ENCODE results near the gene HTRA2.

HTRA2 gene

GRCh38 chr2:74573747-74574562, 44.2 kb downstream of the HTRA2 start:
- H4K20me1 ChIP-seq: no peaks in the 10 kb centered on the region
- H3K9me3 ChIP-seq (replicated peaks in 1 of 11): peaks cover 0 to 9% (median 0%) of the 10 kb centered on the region in 11 experiments; a peak in 6 of 22 replicates
- H3K27me3 ChIP-seq: no peaks in the 10 kb centered on the region
- TF ChIP-seq Cebpa-rat (IDR thresholded peaks at IDR 0.05): no peak
- H3K9ac ChIP-seq: peak overlapping the region in 9 of 11 experiments; percentile 4 to 59 (median 39); a peak in 13 of 22 replicates
- peak overlapping the region; percentile 40 to 95 (median 87); a peak in 21 of 22 replicates for H3K27ac ChIP-seq
- H3K4me3 ChIP-seq: peak overlapping the region in 4 of 10 experiments; percentile 8 to 27 (median 22); a peak in 8 of 20 replicates
- H3K4me2 ChIP-seq: peak overlapping the region; percentile 44 to 90 (median 77)
- H3K36me3 ChIP-seq: no peaks in the 10 kb centered on the region
- H3K4me1 ChIP-seq: peaks cover 44 to 100% (median 78%) of the 10 kb centered on the region in 10 experiments

GRCh38 chr2:74575320-74575719, 45.6 kb downstream of the HTRA2 start:
- Histone ChIP-seq H4K20me1 (no peaks in the 10 kb centered on the region), H3K4me1 (peaks cover 44 to 95% (median 78%) of the 10 kb centered on the region in 10 experiments), H3K27ac (peak overlapping the region in 9 of 11 experiments; percentile 12 to 95 (median 89); a peak in 17 of 22 replicates), H3K4me3 (no peak overlapping the region), H3K4me2 (peak overlapping the region in 8 of 11 experiments; percentile 63 to 90 (median 82); a peak in 15 of 22 replicates), H3K9ac (peak overlapping the region in 3 of 11 experiments; percentile 75 to 79 (median 79); a peak in 3 of 22 replicates), H3K27me3 (no peaks in the 10 kb centered on the region), H3K36me3 (no peaks in the 10 kb centered on the region), H3K9me3 (replicated peaks in 1 of 11) (peaks cover 0 to 9% (median 0%) of the 10 kb centered on the region in 11 experiments; a peak in 6 of 22 replicates)
- TF ChIP-seq Cebpa-rat (IDR thresholded peaks at IDR 0.05): no peak

DNA sequence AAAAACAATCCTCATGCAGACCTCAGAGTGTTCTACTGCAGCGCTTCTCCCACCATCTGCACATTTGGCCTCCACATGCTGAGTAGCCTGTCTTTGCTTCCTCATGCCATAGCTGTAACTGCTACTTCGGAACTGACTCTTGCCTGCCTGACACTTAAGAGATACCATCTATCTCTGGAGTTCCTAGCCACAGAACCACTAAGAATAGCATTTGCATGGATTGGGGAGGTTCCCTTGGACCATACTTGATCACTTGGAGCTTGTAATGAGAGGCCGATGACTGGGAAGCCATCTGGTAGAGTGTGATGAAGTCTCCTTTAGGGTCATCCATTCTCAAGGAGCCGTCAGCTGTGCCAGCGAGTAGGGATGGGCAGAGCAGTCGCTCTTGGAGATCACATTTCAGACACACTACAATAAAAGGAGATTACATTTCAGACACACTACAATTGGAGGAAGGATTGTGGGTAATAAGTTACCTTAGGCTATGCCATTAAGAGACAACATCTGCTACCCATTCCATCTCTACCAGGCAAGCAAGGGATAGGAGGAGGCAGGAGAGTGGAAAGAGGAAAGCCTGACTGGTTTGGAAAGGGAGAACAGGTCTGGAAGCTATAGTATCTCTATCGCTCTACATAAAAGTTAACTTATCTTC, 46.6 kb downstream of the HTRA2 start:
- Histone ChIP-seq H3K27me3 (no peaks in the 10 kb centered on the region), H3K27ac (peak overlapping the region; percentile 61 to 95 (median 87)), H3K4me1 (peaks cover 37 to 85% (median 71%) of the 10 kb centered on the region in 10 experiments), H3K9me3 (replicated peaks in 1 of 11) (peaks cover 0 to 9% (median 0%) of the 10 kb centered on the region in 11 experiments; a peak in 6 of 22 replicates), H3K36me3 (no peaks in the 10 kb centered on the region), H3K4me2 (peak overlapping the region; percentile 39 to 90 (median 77)), H3K9ac (peak overlapping the region in 10 of 11 experiments; percentile 51 to 79 (median 76); a peak in 20 of 22 replicates), H4K20me1 (no peaks in the 10 kb centered on the region), H3K4me3 (no peak overlapping the region)
- no peak for TF ChIP-seq Cebpa-rat (IDR thresholded peaks at IDR 0.05)

DNA sequence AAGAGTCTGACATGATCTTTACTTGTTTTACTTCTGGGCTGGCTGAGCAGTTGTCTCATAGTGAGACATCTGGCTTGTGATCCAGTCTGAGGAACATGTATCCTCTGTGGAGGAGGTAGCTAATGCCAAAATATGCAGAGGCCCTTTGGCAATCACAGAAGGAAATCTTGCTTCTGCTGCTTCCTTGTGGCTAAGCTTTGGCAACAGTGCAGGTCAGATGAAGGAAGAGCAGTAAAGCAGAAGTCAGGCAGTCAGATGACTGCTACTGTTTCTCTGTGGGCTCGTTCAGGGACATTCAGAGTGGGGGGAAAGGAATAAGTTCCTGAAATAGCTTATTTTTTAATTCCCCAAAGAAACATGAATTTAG, 47.1 kb downstream of the HTRA2 start:
- H3K27me3 ChIP-seq: no peaks in the 10 kb centered on the region
- peaks cover 34 to 80% (median 66%) of the 10 kb centered on the region in 10 experiments for H3K4me1 ChIP-seq
- no peaks in the 10 kb centered on the region for H4K20me1 ChIP-seq
- peak; percentile 77 to 98 (median 97) for TF ChIP-seq Cebpa-rat (IDR thresholded peaks at IDR 0.05)
- H3K27ac ChIP-seq: peak overlapping the region; percentile 61 to 95 (median 87)
- H3K4me3 ChIP-seq: peak overlapping the region in 3 of 10 experiments; percentile 13 to 36 (median 14); a peak in 3 of 20 replicates
- peak overlapping the region in 10 of 11 experiments; percentile 51 to 80 (median 76); a peak in 20 of 22 replicates for H3K9ac ChIP-seq
- H3K4me2 ChIP-seq: peak overlapping the region; percentile 39 to 90 (median 77)
- H3K9me3 ChIP-seq (replicated peaks in 1 of 11): peaks cover 0 to 9% (median 0%) of the 10 kb centered on the region in 11 experiments; a peak in 6 of 22 replicates
- H3K36me3 ChIP-seq: no peaks in the 10 kb centered on the region

DNA sequence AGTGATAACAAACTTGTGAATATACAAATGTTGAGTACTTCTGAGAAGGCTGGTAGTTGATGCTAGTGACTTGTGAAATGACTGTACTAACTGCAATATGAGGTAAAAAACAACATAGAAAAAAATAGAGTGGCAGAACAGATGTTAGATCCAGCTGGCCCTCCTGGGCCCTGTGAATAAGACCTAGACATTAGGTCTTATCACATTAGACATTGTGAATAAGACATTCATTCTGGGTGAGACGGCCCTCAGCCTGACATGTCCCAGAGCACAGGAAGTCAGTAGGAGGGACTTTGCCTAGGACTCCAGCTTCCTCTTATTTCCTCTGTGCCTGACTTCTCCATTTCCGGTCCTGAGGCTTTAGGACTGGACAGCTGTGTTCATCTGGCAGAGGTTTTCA, 47.7 kb downstream of the HTRA2 start:
- H3K27ac ChIP-seq: peak overlapping the region; percentile 61 to 95 (median 87); a peak in 21 of 22 replicates
- peak overlapping the region in 3 of 10 experiments; percentile 13 to 36 (median 14); a peak in 4 of 20 replicates for H3K4me3 ChIP-seq
- peak overlapping the region; percentile 39 to 90 (median 77) for H3K4me2 ChIP-seq
- H4K20me1 ChIP-seq: no peaks in the 10 kb centered on the region
- H3K9ac ChIP-seq: peak overlapping the region in 10 of 11 experiments; percentile 51 to 80 (median 76); a peak in 19 of 22 replicates
- TF ChIP-seq Cebpa-rat (IDR thresholded peaks at IDR 0.05): no peak
- H3K36me3 ChIP-seq: no peaks in the 10 kb centered on the region
- H3K4me1 ChIP-seq: peaks cover 34 to 80% (median 60%) of the 10 kb centered on the region in 10 experiments
- peaks cover 0 to 9% (median 0%) of the 10 kb centered on the region in 11 experiments; a peak in 6 of 22 replicates for H3K9me3 ChIP-seq (replicated peaks in 1 of 11)
- no peaks in the 10 kb centered on the region for H3K27me3 ChIP-seq

GRCh38 chr2:74578408-74578807, 48.7 kb downstream of the HTRA2 start:
- Histone ChIP-seq H4K20me1 (no peaks in the 10 kb centered on the region), H3K4me2 (peak overlapping the region in 5 of 11 experiments; percentile 51 to 90 (median 85); a peak in 10 of 22 replicates), H3K9me3 (replicated peaks in 1 of 11) (peaks cover 0 to 2% (median 0%) of the 10 kb centered on the region in 11 experiments; a peak in 3 of 22 replicates), H3K27ac (peak overlapping the region in 6 of 11 experiments; percentile 34 to 95 (median 48); a peak in 8 of 22 replicates), H3K36me3 (no peaks in the 10 kb centered on the region), H3K27me3 (no peaks in the 10 kb centered on the region), H3K4me1 (peaks cover 30 to 78% (median 55%) of the 10 kb centered on the region in 10 experiments), H3K4me3 (no peak overlapping the region), H3K9ac (no peak overlapping the region)
- TF ChIP-seq Cebpa-rat (IDR thresholded peaks at IDR 0.05): no peak

- H3K4me1 ChIP-seq: peaks cover 38 to 78% (median 55%) of the 10 kb centered on the region in 10 experiments
- no peak for TF ChIP-seq Cebpa-rat (IDR thresholded peaks at IDR 0.05)
- no peak overlapping the region for H3K27ac ChIP-seq
- no peaks in the 10 kb centered on the region for H4K20me1 ChIP-seq
- no peak overlapping the region for H3K4me3 ChIP-seq
- H3K9ac ChIP-seq: no peak overlapping the region
- no peaks in the 10 kb centered on the region for H3K27me3 ChIP-seq
- H3K4me2 ChIP-seq: no peak overlapping the region
- H3K36me3 ChIP-seq: no peaks in the 10 kb centered on the region
- H3K9me3 ChIP-seq (replicated peaks in 1 of 11): no peaks in the 10 kb centered on the region
Measured at GRCh38 chr2:74581463-74581862, 51.7 kb downstream of the HTRA2 start.

DNA sequence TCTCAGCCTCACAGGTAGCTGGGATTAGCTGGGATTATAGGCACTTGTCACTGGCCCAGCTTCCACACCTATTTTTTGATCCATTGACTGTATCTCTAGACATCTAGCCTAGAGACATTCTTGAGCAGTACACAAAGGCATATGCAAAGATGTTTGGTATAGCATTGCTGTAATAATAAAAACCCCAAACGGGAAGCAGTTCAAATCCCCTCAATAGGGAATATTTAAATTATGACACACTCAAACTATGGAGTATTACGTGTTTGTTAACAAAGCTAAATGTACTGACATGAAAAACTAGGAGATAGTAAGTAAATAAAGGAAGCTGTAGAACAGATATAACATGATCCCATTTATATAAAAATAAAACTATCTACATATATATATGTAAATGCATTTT, 52.5 kb downstream of the HTRA2 start:
- H3K27ac ChIP-seq: no peak overlapping the region
- TF ChIP-seq Cebpa-rat (IDR thresholded peaks at IDR 0.05): no peak
- peak overlapping the region in 1 of 11 experiments; percentile 55; a peak in 1 of 22 replicates for H3K4me2 ChIP-seq
- no peaks in the 10 kb centered on the region for H3K9me3 ChIP-seq (replicated peaks in 1 of 11)
- H3K27me3 ChIP-seq: no peaks in the 10 kb centered on the region
- H4K20me1 ChIP-seq: no peaks in the 10 kb centered on the region
- H3K9ac ChIP-seq: no peak overlapping the region
- peaks cover 34 to 78% (median 51%) of the 10 kb centered on the region in 10 experiments for H3K4me1 ChIP-seq
- no peaks in the 10 kb centered on the region for H3K36me3 ChIP-seq
- no peak overlapping the region for H3K4me3 ChIP-seq

All from BLaER1 treated with 17β-estradiol and CSF1 and Interleukin-3, amounts not matched to agents 10 nM and 100 nM (cell line).